Neural cell (in vitro differentiated cells): ENCODE measurements around the gene L3MBTL2. TPM values are rescaled to one million over a fixed set of nuclear protein-coding genes. Genes with fewer than 3 reads are reported as not detected.

Experiments
- H2AFZ ChIP-seq: fragments of 200-600, 300-800 bp; sonication (generic), shearing (Covaris generic); 2 replicates; pipeline ENCODE4 v1.6.0; 2014; ENCODE audit warnings: low read depth, mild to moderate bottlenecking, antibody characterized with exemption, low read length, moderate library complexity
- H3F3A ChIP-seq: fragments of 200-600 bp; shearing (Covaris generic); 2 replicates; pipeline ENCODE4 v1.6.1; 2016; ENCODE audit warnings: mild to moderate bottlenecking, moderate library complexity, mixed read lengths, antibody characterized with exemption, low read length; ENCODE audit not compliant: insufficient read depth, poor library complexity, severe bottlenecking
- H3K27ac ChIP-seq: fragments of 200-600, 300-800 bp; sonication (generic), shearing (Covaris generic); 2 replicates; pipeline ENCODE4 v1.5.1; 2014; ENCODE audit warnings: mild to moderate bottlenecking, low read length, moderate library complexity
- H3K27me3 ChIP-seq: fragments of 300-800, 200-600 bp; sonication (generic), shearing (Covaris generic); 2 replicates; pipeline ENCODE4 v1.6.0; 2014; ENCODE audit warnings: mild to moderate bottlenecking, low read depth, low read length, moderate library complexity; ENCODE audit not compliant: insufficient read depth
- H3K36me3 ChIP-seq: fragments of 300-800, 200-600 bp; sonication (generic), shearing (Covaris generic); 2 replicates; pipeline ENCODE4 v1.5.1; 2014; ENCODE audit warnings: mild to moderate bottlenecking, antibody characterized with exemption, low read length, moderate library complexity; ENCODE audit not compliant: insufficient read depth
- H3K4me2 ChIP-seq: fragments of 300-800, 200-600 bp; sonication (generic), shearing (Covaris generic); 2 replicates; pipeline ENCODE4 v1.6.0; 2014; ENCODE audit warnings: mild to moderate bottlenecking, low read length
- H3K4me3 ChIP-seq: fragments of 300-800, 200-600 bp; sonication (generic), shearing (Covaris generic); 2 replicates; pipeline ENCODE4 v1.5.1; 2014; ENCODE audit warnings: mild to moderate bottlenecking, low read length, moderate library complexity
- H3K79me2 ChIP-seq: fragments of 200-600 bp; shearing (Covaris generic); replicated peaks from 2 replicates; pipeline ENCODE4 v1.6.0; 2014; ENCODE audit warnings: mild to moderate bottlenecking, low read length, moderate library complexity; ENCODE audit not compliant: insufficient read depth
- H3K9ac ChIP-seq: fragments of 300-800, 200-600 bp; sonication (generic), shearing (Covaris generic); 2 replicates; pipeline ENCODE4 v1.6.1; 2016; ENCODE audit warnings: mild to moderate bottlenecking, low read length, mixed read lengths
- H3K9me2 ChIP-seq: fragments of 200-600 bp; shearing (Covaris generic); 2 replicates; pipeline ENCODE4 v1.6.1; 2016; ENCODE audit warnings: mild to moderate bottlenecking, low read length, mixed read lengths; ENCODE audit not compliant: insufficient read depth
- H3K9me3 ChIP-seq: fragments of 200-600, 300-800 bp; sonication (generic), shearing (Covaris generic); 2 replicates; pipeline ENCODE4 v1.6.1; 2016; ENCODE audit warnings: mild to moderate bottlenecking, mixed run types, low read length, moderate library complexity, mixed read lengths
- H4K20me1 ChIP-seq: fragments of 200-600 bp; shearing (Covaris generic); 2 replicates; pipeline ENCODE4 v1.6.1; 2016; ENCODE audit warnings: mild to moderate bottlenecking, mixed run types; ENCODE audit not compliant: insufficient read depth
- CTCF ChIP-seq: fragments of 450-650 bp; IDR thresholded peaks from 2 replicates; pipeline ENCODE4 v1.5.1; 2014; ENCODE audit warnings: antibody characterized with exemption, mild to moderate bottlenecking, moderate library complexity; ENCODE audit not compliant: poor library complexity, severe bottlenecking
- EP300 ChIP-seq: fragments of 450-650 bp; conservative IDR thresholded peaks from 2 replicates; pipeline ENCODE4 v1.6.1; 2014; ENCODE audit warnings: antibody characterized with exemption, mild to moderate bottlenecking, moderate library complexity; ENCODE audit not compliant: poor library complexity, severe bottlenecking
- EZH2 ChIP-seq: fragments of 200-600, 300-800 bp; shearing (Covaris generic), sonication (generic); IDR thresholded peaks from 2 replicates; pipeline ENCODE4 v1.6.1; 2014; ENCODE audit warnings: antibody characterized with exemption, low read length, borderline replicate concordance, mild to moderate bottlenecking; ENCODE audit not compliant: insufficient read depth, poor library complexity, severe bottlenecking
- MXI1 ChIP-seq: fragments of 450-650 bp; conservative IDR thresholded peaks from 2 replicates; pipeline ENCODE4 v1.6.1; 2014; ENCODE audit warnings: antibody characterized with exemption, mild to moderate bottlenecking; ENCODE audit not compliant: poor library complexity, severe bottlenecking
- POLR2AphosphoS5 ChIP-seq: IDR thresholded peaks from 2 replicates; pipeline ENCODE4 v1.6.1; 2012
- RAD21 ChIP-seq: fragments of 450-650 bp; conservative IDR thresholded peaks from 2 replicates; pipeline ENCODE4 v1.6.1; 2014; ENCODE audit warnings: antibody characterized with exemption, mild to moderate bottlenecking, moderate library complexity
- SMC3 ChIP-seq: fragments of 450-650 bp; conservative IDR thresholded peaks from 2 replicates; pipeline ENCODE4 v1.6.1; 2014; ENCODE audit warnings: antibody characterized with exemption, mild to moderate bottlenecking, moderate library complexity; ENCODE audit not compliant: poor library complexity
- TAF1 ChIP-seq: IDR thresholded peaks from 2 replicates; pipeline ENCODE4 v1.6.1; 2012; ENCODE audit warnings: low read depth
- polyA plus RNA-seq: library from polyadenylated mRNA; depleted of rRNA; stranded (reverse); fragments of >200 nt; gene quantifications from 2 replicates; pipeline ENCODE4 v1.2.3, GENCODE V29; 2014
- small RNA-seq, 3 experiments: library from RNA; depleted of rRNA; stranded (forward); fragments of <200 nt; gene quantifications; one replicate each; pipeline ENCODE3, GENCODE V24; 2012
- TF ChIP-seq, protein P1 (sequence below): IDR thresholded peaks from 2 replicates; pipeline ENCODE4 v1.6.1; 2012; ENCODE audit warnings: borderline replicate concordance

Gene L3MBTL2
- polyA plus RNA-seq, 1 donor from 2014 or later: 32.5 TPM

DNA sequence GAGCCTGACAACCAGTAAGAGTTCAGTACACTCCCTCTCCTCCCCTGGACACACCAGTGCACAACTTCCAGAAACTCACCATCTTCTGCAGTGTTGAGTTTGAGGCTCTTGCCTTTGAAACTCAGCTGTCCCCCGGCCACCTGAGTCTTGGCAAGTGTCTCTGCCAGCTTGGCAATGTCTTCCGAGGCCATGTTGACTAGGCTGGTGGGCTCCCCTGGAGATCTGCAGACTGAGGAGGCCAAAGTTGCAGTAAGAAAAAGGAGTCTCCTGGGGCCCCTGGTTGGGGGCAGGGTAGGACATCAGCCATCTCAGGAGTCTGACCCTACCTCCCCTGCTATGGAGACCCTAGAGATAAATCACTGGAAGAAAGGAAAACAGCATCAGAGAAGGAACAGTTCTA is 75.7 kb downstream of the L3MBTL2 start:
- H4K20me1 ChIP-seq: no peaks in the 10 kb centered on the region
- H3K9ac ChIP-seq: no peak overlapping the region
- H3K27ac ChIP-seq: no peak overlapping the region
- no peaks in the 10 kb centered on the region for H3K9me3 ChIP-seq
- H3K9me2 ChIP-seq: no peaks in the 10 kb centered on the region
- no peaks in the 10 kb centered on the region for H3F3A ChIP-seq
- H3K79me2 ChIP-seq: peaks cover 11% of the 10 kb centered on the region
- no peak for TF ChIP-seq RAD21
- TF ChIP-seq EZH2: no peak
- TF ChIP-seq, protein P1, sequence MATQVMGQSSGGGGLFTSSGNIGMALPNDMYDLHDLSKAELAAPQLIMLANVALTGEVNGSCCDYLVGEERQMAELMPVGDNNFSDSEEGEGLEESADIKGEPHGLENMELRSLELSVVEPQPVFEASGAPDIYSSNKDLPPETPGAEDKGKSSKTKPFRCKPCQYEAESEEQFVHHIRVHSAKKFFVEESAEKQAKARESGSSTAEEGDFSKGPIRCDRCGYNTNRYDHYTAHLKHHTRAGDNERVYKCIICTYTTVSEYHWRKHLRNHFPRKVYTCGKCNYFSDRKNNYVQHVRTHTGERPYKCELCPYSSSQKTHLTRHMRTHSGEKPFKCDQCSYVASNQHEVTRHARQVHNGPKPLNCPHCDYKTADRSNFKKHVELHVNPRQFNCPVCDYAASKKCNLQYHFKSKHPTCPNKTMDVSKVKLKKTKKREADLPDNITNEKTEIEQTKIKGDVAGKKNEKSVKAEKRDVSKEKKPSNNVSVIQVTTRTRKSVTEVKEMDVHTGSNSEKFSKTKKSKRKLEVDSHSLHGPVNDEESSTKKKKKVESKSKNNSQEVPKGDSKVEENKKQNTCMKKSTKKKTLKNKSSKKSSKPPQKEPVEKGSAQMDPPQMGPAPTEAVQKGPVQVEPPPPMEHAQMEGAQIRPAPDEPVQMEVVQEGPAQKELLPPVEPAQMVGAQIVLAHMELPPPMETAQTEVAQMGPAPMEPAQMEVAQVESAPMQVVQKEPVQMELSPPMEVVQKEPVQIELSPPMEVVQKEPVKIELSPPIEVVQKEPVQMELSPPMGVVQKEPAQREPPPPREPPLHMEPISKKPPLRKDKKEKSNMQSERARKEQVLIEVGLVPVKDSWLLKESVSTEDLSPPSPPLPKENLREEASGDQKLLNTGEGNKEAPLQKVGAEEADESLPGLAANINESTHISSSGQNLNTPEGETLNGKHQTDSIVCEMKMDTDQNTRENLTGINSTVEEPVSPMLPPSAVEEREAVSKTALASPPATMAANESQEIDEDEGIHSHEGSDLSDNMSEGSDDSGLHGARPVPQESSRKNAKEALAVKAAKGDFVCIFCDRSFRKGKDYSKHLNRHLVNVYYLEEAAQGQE: no peak
- TF ChIP-seq MXI1: no peak
- TF ChIP-seq POLR2AphosphoS5: no peak
- no peak for TF ChIP-seq EP300
- no peak for TF ChIP-seq TAF1
- TF ChIP-seq SMC3: no peak
- no peak for TF ChIP-seq CTCF
- no peak overlapping the region for H3K4me3 ChIP-seq
- H3K36me3 ChIP-seq: peaks cover 4% of the 10 kb centered on the region
- H2AFZ ChIP-seq: no peak overlapping the region
- no peak overlapping the region for H3K4me2 ChIP-seq
- H3K27me3 ChIP-seq: no peaks in the 10 kb centered on the region

Small RNA genes lying within 50 kb of the gene (small RNA-seq; reads per million reads assigned to genes)
- gene MIR6889 (0 to 4.1 (median 0.42) reads per million in 3 experiments), gene RNU6-375P (0 reads per million in 3 experiments)

Other genes with a start within 250 kb of the L3MBTL2 start
- 13.9 and 18.9 TPM in 2 replicates for gene EP300, start 112.7 kb upstream of the L3MBTL2 start, polyA plus RNA-seq
- 0.22 TPM in 1 of 2 replicates, not detected in the other for gene CHADL, start 35.6 kb downstream of the L3MBTL2 start, polyA plus RNA-seq
- gene RANGAP1, start 80.9 kb downstream of the L3MBTL2 start, polyA plus RNA-seq: 48.6 and 57.0 TPM in 2 replicates
- gene ZC3H7B, start 96.2 kb downstream of the L3MBTL2 start, polyA plus RNA-seq: 34.6 and 43.0 TPM in 2 replicates
- gene TEF, start 176.6 kb downstream of the L3MBTL2 start, polyA plus RNA-seq: 4.1 and 4.9 TPM in 2 replicates
- gene TOB2, start 241.5 kb downstream of the L3MBTL2 start, polyA plus RNA-seq: 8.2 and 9.1 TPM in 2 replicates